Activated naive CD8-positive, alpha-beta T cell (primary cell): ENCODE measurements around the gene CTXND2.
A peak's percentile ranks its signal among the peaks of the same experiment; 100 is the strongest.
"Not testable (repeated sequence)": the region's sequence is repeated elsewhere in the genome, so short reads cannot be mapped to it uniquely, and the experiment has no call there.

ENCODE experiments used
- H3K27ac Mint-ChIP-seq: one replicate; pipeline ENCODE4 v1.8.0; 2021; ENCODE audit warnings: mixed read lengths
- H3K27me3 Mint-ChIP-seq: one replicate; pipeline ENCODE4 v1.8.0; 2021; ENCODE audit warnings: mixed read lengths
- H3K36me3 Mint-ChIP-seq: one replicate; pipeline ENCODE4 v1.8.0; 2021; ENCODE audit warnings: mixed read lengths
- H3K4me1 Mint-ChIP-seq: one replicate; pipeline ENCODE4 v1.8.0; 2021; ENCODE audit warnings: low read depth, mixed read lengths
- H3K4me3 Mint-ChIP-seq: one replicate; pipeline ENCODE4 v1.8.0; 2021; ENCODE audit warnings: mild to moderate bottlenecking, mixed read lengths
- H3K9me3 Mint-ChIP-seq: one replicate; pipeline ENCODE4 v1.8.0; 2021; ENCODE audit warnings: low read depth, mixed read lengths

CTXND2 gene

GRCh38 chr1:150887018-150887417 is at the start of gene CTXND2:
TSS of gene CTXND2 (plus strand) at chr1:150887136. CDS start at chr1:150912315, 25,179 bp downstream.
- H3K27ac Mint-ChIP-seq: peak within 1 kb of the TSS; percentile 58
- peaks cover 34% of the 10 kb centered on the region for H3K4me1 Mint-ChIP-seq
- no peak within 1 kb of the TSS for H3K4me3 Mint-ChIP-seq
- H3K36me3 Mint-ChIP-seq: no peaks in the 10 kb centered on the region
- no peaks in the 10 kb centered on the region for H3K27me3 Mint-ChIP-seq
- no peaks in the 10 kb centered on the region for H3K9me3 Mint-ChIP-seq

GRCh38 chr1:150840850-150841249 is 46.1 kb upstream of the CTXND2 start:
- not testable (repeated sequence) for H3K9me3 Mint-ChIP-seq, H3K27ac Mint-ChIP-seq, H3K4me3 Mint-ChIP-seq, H3K27me3 Mint-ChIP-seq
- H3K4me1 Mint-ChIP-seq: peaks cover 40% of the 10 kb centered on the region
- peaks cover 26% of the 10 kb centered on the region for H3K36me3 Mint-ChIP-seq

- H3K4me1 Mint-ChIP-seq: peaks cover 41% of the 10 kb centered on the region
- no peaks in the 10 kb centered on the region for H3K27me3 Mint-ChIP-seq
- H3K4me3 Mint-ChIP-seq: peak overlapping the region; percentile 71
- H3K36me3 Mint-ChIP-seq: peaks cover 24% of the 10 kb centered on the region
- peak overlapping the region; percentile 78 for H3K27ac Mint-ChIP-seq
- H3K9me3 Mint-ChIP-seq: no peaks in the 10 kb centered on the region
These were observed 45.3 kb upstream of the CTXND2 start for GRCh38 chr1:150841626-150842025.

GRCh38 chr1:150842343-150842742 is 44.6 kb upstream of the CTXND2 start:
- Mint-ChIP-seq H3K27ac (peak overlapping the region; percentile 78), H3K36me3 (peaks cover 24% of the 10 kb centered on the region), H3K4me3 (peak overlapping the region; percentile 50), H3K9me3 (no peaks in the 10 kb centered on the region), H3K4me1 (peaks cover 44% of the 10 kb centered on the region), H3K27me3 (no peaks in the 10 kb centered on the region)

GRCh38 chr1:150842964-150843363 is 44.0 kb upstream of the CTXND2 start:
- no peaks in the 10 kb centered on the region for H3K27me3 Mint-ChIP-seq
- H3K4me3 Mint-ChIP-seq: no peak overlapping the region
- H3K36me3 Mint-ChIP-seq: peaks cover 26% of the 10 kb centered on the region
- H3K27ac Mint-ChIP-seq: no peak overlapping the region
- H3K4me1 Mint-ChIP-seq: peaks cover 44% of the 10 kb centered on the region
- no peaks in the 10 kb centered on the region for H3K9me3 Mint-ChIP-seq

- peaks cover 25% of the 10 kb centered on the region for H3K36me3 Mint-ChIP-seq
- peaks cover 44% of the 10 kb centered on the region for H3K4me1 Mint-ChIP-seq
- no peaks in the 10 kb centered on the region for H3K27me3 Mint-ChIP-seq
- no peaks in the 10 kb centered on the region for H3K9me3 Mint-ChIP-seq
- no peak overlapping the region for H3K27ac Mint-ChIP-seq
- no peak overlapping the region for H3K4me3 Mint-ChIP-seq
These were observed 43.5 kb upstream of the CTXND2 start for GRCh38 chr1:150843474-150843873.

- peaks cover 23% of the 10 kb centered on the region for H3K4me1 Mint-ChIP-seq
- H3K27me3 Mint-ChIP-seq: no peaks in the 10 kb centered on the region
- no peak overlapping the region for H3K4me3 Mint-ChIP-seq
- peak overlapping the region; percentile 11 for H3K27ac Mint-ChIP-seq
- no peaks in the 10 kb centered on the region for H3K9me3 Mint-ChIP-seq
- peaks cover 13% of the 10 kb centered on the region for H3K36me3 Mint-ChIP-seq
These were observed 40.3 kb upstream of the CTXND2 start for GRCh38 chr1:150846473-150847146.

GRCh38 chr1:150850801-150851362 is 36.1 kb upstream of the CTXND2 start:
- not testable (repeated sequence) for H3K27me3 Mint-ChIP-seq, H3K4me3 Mint-ChIP-seq, H3K27ac Mint-ChIP-seq, H3K9me3 Mint-ChIP-seq, H3K4me1 Mint-ChIP-seq
- H3K36me3 Mint-ChIP-seq: peaks cover 23% of the 10 kb centered on the region

- peaks cover 15% of the 10 kb centered on the region for H3K36me3 Mint-ChIP-seq
- H3K9me3 Mint-ChIP-seq, H3K27me3 Mint-ChIP-seq, H3K27ac Mint-ChIP-seq, H3K4me1 Mint-ChIP-seq, H3K4me3 Mint-ChIP-seq: not testable (repeated sequence)
These were observed 34.2 kb upstream of the CTXND2 start for GRCh38 chr1:150852734-150853133.

- H3K9me3 Mint-ChIP-seq: no peaks in the 10 kb centered on the region
- peaks cover 9% of the 10 kb centered on the region for H3K36me3 Mint-ChIP-seq
- H3K4me3 Mint-ChIP-seq: no peak overlapping the region
- H3K27ac Mint-ChIP-seq: no peak overlapping the region
- peaks cover 41% of the 10 kb centered on the region for H3K4me1 Mint-ChIP-seq
- H3K27me3 Mint-ChIP-seq: no peaks in the 10 kb centered on the region
These were observed 23.2 kb upstream of the CTXND2 start for GRCh38 chr1:150863724-150864123.

- H3K4me3 Mint-ChIP-seq, H3K9me3 Mint-ChIP-seq, H3K36me3 Mint-ChIP-seq, H3K27ac Mint-ChIP-seq, H3K27me3 Mint-ChIP-seq: not testable (repeated sequence)
- H3K4me1 Mint-ChIP-seq: peaks cover 42% of the 10 kb centered on the region
These were observed 22.7 kb upstream of the CTXND2 start for GRCh38 chr1:150864200-150864599.

GRCh38 chr1:150869683-150870082 is 17.3 kb upstream of the CTXND2 start:
- H3K36me3 Mint-ChIP-seq: peaks cover 7% of the 10 kb centered on the region
- H3K27me3 Mint-ChIP-seq: no peaks in the 10 kb centered on the region
- H3K27ac Mint-ChIP-seq: peak overlapping the region; percentile 0
- no peak overlapping the region for H3K4me3 Mint-ChIP-seq
- peaks cover 60% of the 10 kb centered on the region for H3K4me1 Mint-ChIP-seq
- H3K9me3 Mint-ChIP-seq: no peaks in the 10 kb centered on the region

GRCh38 chr1:150872572-150872971 is 14.4 kb upstream of the CTXND2 start:
- Mint-ChIP-seq H3K9me3 (no peaks in the 10 kb centered on the region), H3K27me3 (no peaks in the 10 kb centered on the region), H3K4me1 (peaks cover 55% of the 10 kb centered on the region), H3K4me3 (no peak overlapping the region), H3K36me3 (peaks cover 7% of the 10 kb centered on the region), H3K27ac (peak overlapping the region; percentile 46)

- Mint-ChIP-seq H3K36me3 (no peaks in the 10 kb centered on the region), H3K27ac (peak overlapping the region; percentile 28), H3K4me3 (no peak overlapping the region), H3K4me1 (peaks cover 47% of the 10 kb centered on the region), H3K27me3 (no peaks in the 10 kb centered on the region), H3K9me3 (no peaks in the 10 kb centered on the region)
These were observed 13.4 kb upstream of the CTXND2 start for GRCh38 chr1:150873521-150873920.

- no peaks in the 10 kb centered on the region for H3K27me3 Mint-ChIP-seq
- no peaks in the 10 kb centered on the region for H3K36me3 Mint-ChIP-seq
- H3K27ac Mint-ChIP-seq: peak overlapping the region; percentile 48
- peak overlapping the region; percentile 95 for H3K4me3 Mint-ChIP-seq
- no peaks in the 10 kb centered on the region for H3K9me3 Mint-ChIP-seq
- peaks cover 42% of the 10 kb centered on the region for H3K4me1 Mint-ChIP-seq
These were observed 12.3 kb upstream of the CTXND2 start for GRCh38 chr1:150874455-150875196.
